Chondrocyte (in vitro differentiated cells): Measurements from ENCODE around the gene GGCX. TPM values are rescaled to one million over a fixed set of nuclear protein-coding genes. Genes with fewer than 3 reads are reported as not detected.

Experiments
- DNase-seq: peaks from one replicate; pipeline ENCODE4 v3.0.0; 2021; ENCODE audit warnings: mixed read lengths, low spot score
- H3K27ac Mint-ChIP-seq: one replicate; pipeline ENCODE4 v1.8.0; 2021; ENCODE audit warnings: mild to moderate bottlenecking, moderate library complexity, mixed read lengths; ENCODE audit not compliant: unreplicated experiment
- H3K27me3 Mint-ChIP-seq: 2 replicates; pipeline ENCODE4 v1.8.0; 2021; ENCODE audit warnings: low read depth, mixed read lengths
- H3K36me3 Mint-ChIP-seq: 2 replicates; pipeline ENCODE4 v1.8.0; 2021; ENCODE audit warnings: low read depth, mixed read lengths
- H3K4me1 Mint-ChIP-seq: 2 replicates; pipeline ENCODE4 v1.8.0; 2021; ENCODE audit warnings: low read depth, mild to moderate bottlenecking, mixed read lengths
- H3K4me3 Mint-ChIP-seq: one replicate; pipeline ENCODE4 v1.8.0; 2021; ENCODE audit warnings: mild to moderate bottlenecking, moderate library complexity, mixed read lengths; ENCODE audit not compliant: unreplicated experiment
- H3K9me3 Mint-ChIP-seq: 2 replicates; pipeline ENCODE4 v1.8.0; 2021; ENCODE audit warnings: low read depth, mixed read lengths
- CTCF ChIP-seq: fragments of 200-600 bp; sonication (generic); IDR thresholded peaks from 2 replicates; pipeline ENCODE4 v1.5.0; 2021; ENCODE audit warnings: antibody characterized with exemption, mild to moderate bottlenecking, moderate library complexity
- total RNA-seq: library from RNA; stranded (reverse); gene quantifications from 3 replicates; pipeline ENCODE4 v1.2.1, GENCODE V29; 2021

Gene GGCX
- total RNA-seq, 1 donor from 2014 or later: 55.7 TPM

- no peaks in the 10 kb centered on the region for H3K9me3 Mint-ChIP-seq
- H3K4me3 Mint-ChIP-seq: peak overlapping the region; percentile 89
- no peaks in the 10 kb centered on the region for H3K27me3 Mint-ChIP-seq
- DNase-seq: no peak
- H3K36me3 Mint-ChIP-seq: peaks cover 29% of the 10 kb centered on the region
- peak overlapping the region; percentile 78 for H3K27ac Mint-ChIP-seq
- H3K4me1 Mint-ChIP-seq: peaks cover 60% of the 10 kb centered on the region
- TF ChIP-seq CTCF: no peak
Observed at GRCh38 chr2:85540133-85540648, 21.1 kb downstream of the GGCX start.

- H3K27me3 Mint-ChIP-seq: no peaks in the 10 kb centered on the region
- peaks cover 60% of the 10 kb centered on the region for H3K4me1 Mint-ChIP-seq
- H3K27ac Mint-ChIP-seq: peak overlapping the region; percentile 99
- peak overlapping the region; percentile 89 for H3K4me3 Mint-ChIP-seq
- H3K9me3 Mint-ChIP-seq: no peaks in the 10 kb centered on the region
- peaks cover 29% of the 10 kb centered on the region for H3K36me3 Mint-ChIP-seq
- no peak for DNase-seq
- TF ChIP-seq CTCF: no peak
Observed at GRCh38 chr2:85539361-85540132, 21.7 kb downstream of the GGCX start.

- Mint-ChIP-seq H3K27me3 (no peaks in the 10 kb centered on the region), H3K27ac (peak within 1 kb of the TSS; percentile 99), H3K9me3 (no peaks in the 10 kb centered on the region), H3K4me3 (peak within 1 kb of the TSS; percentile 89), H3K36me3 (peaks cover 22% of the 10 kb centered on the region), H3K4me1 (peaks cover 53% of the 10 kb centered on the region)
- DNase-seq: peak; percentile 98
- peak; percentile 81 for TF ChIP-seq CTCF
Observed at GRCh38 chr2:85538507-85539360, 22.6 kb downstream of the GGCX start, which contains the start of gene MAT2A. Gene MAT2A (plus strand): TSS chr2:85539168. CDS start chr2:85539288, 120 bp downstream.

GRCh38 chr2:85537600-85538506, 23.4 kb downstream of the GGCX start:
- TF ChIP-seq CTCF: no peak
- Mint-ChIP-seq H3K27ac (peak overlapping the region; percentile 99), H3K4me3 (peak overlapping the region; percentile 89), H3K4me1 (peaks cover 48% of the 10 kb centered on the region), H3K27me3 (no peaks in the 10 kb centered on the region), H3K36me3 (peaks cover 17% of the 10 kb centered on the region), H3K9me3 (no peaks in the 10 kb centered on the region)
- no peak for DNase-seq
